HUES6 (cell line): ENCODE data around the gene HS3ST3A1.

ENCODE experiments used
- H3K27ac ChIP-seq: 2 replicates; pipeline ENCODE4 v1.7.0; 2013; ENCODE audit warnings: low read depth, mild to moderate bottlenecking, low read length, inconsistent platforms
- H3K27me3 ChIP-seq: 2 replicates; pipeline ENCODE4 v1.6.1; 2013; ENCODE audit warnings: low read length; ENCODE audit not compliant: control insufficient read depth, insufficient read depth
- H3K36me3 ChIP-seq: 2 replicates; pipeline ENCODE4 v1.6.1; 2013; ENCODE audit warnings: low read length; ENCODE audit not compliant: control insufficient read depth, insufficient read depth
- H3K4me1 ChIP-seq: 2 replicates; pipeline ENCODE4 v1.6.1; 2013; ENCODE audit warnings: low read length; ENCODE audit not compliant: control insufficient read depth, insufficient read depth
- H3K4me3 ChIP-seq: 2 replicates; pipeline ENCODE4 v1.5.1; 2013; ENCODE audit warnings: low read depth, low read length
- H3K9ac ChIP-seq: one replicate; pipeline ENCODE4 v1.6.1; 2013; ENCODE audit warnings: mild to moderate bottlenecking, low read length
- H3K9me3 ChIP-seq: 2 replicates; pipeline ENCODE4 v1.6.1; 2013; ENCODE audit warnings: low read depth, low read length; ENCODE audit not compliant: control insufficient read depth, insufficient read depth

HS3ST3A1 gene

DNA sequence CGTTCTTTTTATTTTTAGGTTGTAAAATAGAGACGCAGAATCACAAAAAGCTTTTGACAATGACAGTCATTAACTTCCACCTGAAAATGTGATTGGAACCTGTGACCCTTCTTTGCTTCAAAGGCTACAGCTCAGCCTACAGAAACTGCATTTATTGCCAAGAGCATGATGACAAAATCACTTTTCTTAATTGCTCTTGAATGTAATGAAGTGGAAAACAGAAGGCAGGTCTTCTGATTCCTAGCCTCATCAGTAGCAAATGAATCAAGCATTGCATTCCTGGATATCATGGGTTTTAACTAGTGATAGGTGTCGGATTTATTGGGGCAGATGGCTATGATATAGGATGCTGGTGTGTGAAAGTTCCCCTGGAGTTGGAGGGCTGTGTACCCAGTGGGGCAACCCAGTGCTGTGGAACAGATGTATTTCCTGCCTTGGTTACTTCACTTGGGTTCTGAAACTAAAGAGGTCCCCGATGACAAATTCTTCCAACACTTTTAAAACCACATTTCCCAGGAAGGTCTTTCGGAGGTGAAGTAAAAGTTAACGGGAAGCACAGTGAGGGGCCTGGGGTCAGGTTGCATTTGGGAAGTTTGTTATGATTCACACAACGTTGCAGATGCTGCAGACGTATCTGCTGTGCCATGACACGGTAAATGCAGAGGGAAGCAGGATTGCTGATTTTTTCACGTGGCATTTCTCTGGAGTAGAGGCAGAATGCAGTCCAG is 127.5 kb downstream of the HS3ST3A1 start:
- H3K9me3 ChIP-seq: 0 out of 2 replicates have a peak, but pooled peaks cover 3% of the 10 kb centered on the region
- no peak overlapping the region for H3K27ac ChIP-seq
- H3K9ac ChIP-seq: no peak overlapping the region
- H3K4me1 ChIP-seq: no peaks in the 10 kb centered on the region
- no peaks in the 10 kb centered on the region for H3K27me3 ChIP-seq
- no peaks in the 10 kb centered on the region for H3K36me3 ChIP-seq
- no peak overlapping the region for H3K4me3 ChIP-seq

DNA sequence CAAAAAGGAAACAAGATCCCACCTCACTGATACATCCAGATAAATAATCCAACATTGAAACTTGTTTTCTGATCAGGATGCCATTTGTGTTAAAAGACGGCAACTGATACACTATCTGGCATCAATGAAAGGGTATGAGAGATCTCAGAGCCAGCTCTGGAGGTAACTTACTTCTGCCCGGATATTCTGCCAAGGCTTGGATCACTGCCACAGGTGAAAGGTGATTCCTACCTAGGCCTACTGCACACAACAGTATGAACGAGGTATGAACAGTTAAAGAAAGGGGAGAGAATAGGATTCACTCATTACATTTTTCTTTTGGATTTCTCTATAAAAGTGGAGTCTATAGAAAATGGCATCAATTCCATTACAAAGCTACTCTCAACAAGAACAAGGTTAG is 136.1 kb downstream of the HS3ST3A1 start:
- Histone ChIP-seq H3K9ac (no peak overlapping the region), H3K9me3 (no peaks in the 10 kb centered on the region), H3K4me1 (no peaks in the 10 kb centered on the region), H3K36me3 (no peaks in the 10 kb centered on the region), H3K4me3 (no peak overlapping the region), H3K27me3 (no peaks in the 10 kb centered on the region), H3K27ac (no peak overlapping the region)

DNA sequence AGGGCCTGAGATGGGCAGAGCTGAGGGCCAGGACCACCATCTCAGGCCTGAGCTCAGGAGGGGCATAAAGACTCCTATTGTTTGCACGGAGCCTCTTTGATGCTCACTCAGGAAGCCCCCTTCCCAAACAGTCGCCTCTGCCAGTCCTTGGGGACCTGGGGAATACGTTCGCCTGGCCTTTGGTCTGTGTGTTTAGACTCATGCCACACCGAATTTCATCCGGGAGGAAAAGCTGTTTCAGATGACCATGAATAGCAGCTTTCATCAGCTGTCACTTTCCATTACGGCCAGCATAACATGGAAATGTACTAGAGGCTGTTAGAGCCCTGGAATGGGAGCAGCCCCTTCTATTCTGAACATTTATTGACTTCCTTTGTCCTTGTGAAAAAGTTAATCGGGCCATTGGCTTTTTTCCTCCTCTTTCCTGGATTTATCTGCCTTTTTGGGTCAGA is 139.0 kb downstream of the HS3ST3A1 start:
- Histone ChIP-seq H3K9ac (no peak overlapping the region), H3K9me3 (no peaks in the 10 kb centered on the region), H3K27ac (no peak overlapping the region), H3K36me3 (no peaks in the 10 kb centered on the region), H3K4me1 (no peaks in the 10 kb centered on the region), H3K27me3 (no peaks in the 10 kb centered on the region), H3K4me3 (no peak overlapping the region)

DNA sequence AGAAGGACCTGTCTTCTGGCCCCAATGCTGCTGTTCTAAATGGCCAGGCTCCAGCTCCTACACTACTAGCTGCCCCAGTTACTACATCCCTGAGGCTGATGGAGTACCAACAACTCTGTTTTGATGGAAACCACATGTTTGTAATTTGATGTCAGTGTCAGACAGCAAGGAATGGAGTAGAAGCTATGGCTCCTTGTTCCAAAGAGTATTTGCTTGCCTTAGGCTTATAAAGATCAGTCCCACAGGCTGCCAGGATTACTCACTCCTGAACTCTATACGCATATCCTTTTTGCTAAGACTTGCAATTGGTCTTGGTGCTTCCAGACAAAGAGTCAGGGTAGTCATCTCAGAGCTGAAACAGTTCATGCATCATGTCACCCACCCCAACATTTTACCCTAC is 139.6 kb downstream of the HS3ST3A1 start:
- no peaks in the 10 kb centered on the region for H3K36me3 ChIP-seq
- no peak overlapping the region for H3K9ac ChIP-seq
- H3K9me3 ChIP-seq: no peaks in the 10 kb centered on the region
- no peak overlapping the region for H3K4me3 ChIP-seq
- H3K4me1 ChIP-seq: no peaks in the 10 kb centered on the region
- H3K27me3 ChIP-seq: no peaks in the 10 kb centered on the region
- no peak overlapping the region for H3K27ac ChIP-seq

DNA sequence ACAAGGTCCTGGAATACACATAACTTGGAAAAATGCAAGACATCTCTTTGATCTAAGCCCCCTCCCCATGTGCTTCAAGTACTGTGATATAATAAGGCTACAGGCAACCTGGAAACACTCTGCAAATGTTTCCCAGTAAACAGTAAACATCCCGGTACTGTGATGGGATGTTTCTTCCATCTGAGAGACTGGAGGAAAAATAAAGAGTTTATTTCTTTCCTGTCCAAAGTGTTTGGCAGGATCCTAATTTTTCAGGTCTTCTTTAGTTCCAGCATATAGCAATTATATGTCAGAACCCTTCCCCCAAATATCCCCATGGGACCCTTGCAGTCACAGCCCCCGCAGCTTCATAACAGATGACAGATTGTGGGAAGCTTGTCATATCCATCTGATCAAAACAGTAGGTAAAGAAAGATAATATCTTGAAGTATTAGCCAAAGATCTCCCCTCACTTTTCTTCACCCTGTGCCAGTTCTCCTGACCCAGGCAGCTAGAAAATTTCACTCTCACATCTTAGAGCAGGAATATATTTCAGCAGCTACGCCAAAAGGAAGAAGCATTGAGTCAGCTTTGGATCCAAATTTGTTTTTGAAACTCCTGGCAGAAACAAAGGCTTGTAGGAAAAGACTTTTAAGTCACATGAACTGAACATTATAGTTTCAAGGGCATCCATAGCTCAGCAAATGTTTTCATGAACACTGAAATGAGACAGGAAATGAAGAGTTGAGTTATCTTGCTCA is 141.3 kb downstream of the HS3ST3A1 start:
- H3K4me1 ChIP-seq: no peaks in the 10 kb centered on the region
- no peaks in the 10 kb centered on the region for H3K27me3 ChIP-seq
- H3K4me3 ChIP-seq: no peak overlapping the region
- H3K27ac ChIP-seq: no peak overlapping the region
- no peaks in the 10 kb centered on the region for H3K36me3 ChIP-seq
- no peak overlapping the region for H3K9ac ChIP-seq
- H3K9me3 ChIP-seq: no peaks in the 10 kb centered on the region

DNA sequence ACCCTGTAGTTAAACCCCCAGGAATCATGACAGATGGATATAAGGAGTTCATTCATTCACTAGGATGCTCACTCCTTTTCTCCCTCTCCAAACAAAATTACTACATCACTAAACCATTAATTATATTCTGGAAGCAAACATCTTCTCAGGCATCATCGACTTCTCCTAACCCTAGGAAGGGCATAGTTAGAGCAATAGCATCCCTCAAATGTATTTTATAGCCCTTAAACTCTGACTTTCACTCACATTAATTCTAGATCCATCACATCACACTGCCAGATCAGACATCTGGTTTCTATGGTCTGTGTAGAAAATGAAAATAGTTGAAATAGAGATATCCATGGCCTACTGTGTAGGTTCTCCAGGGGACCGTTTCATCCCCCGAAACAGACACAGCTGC is 143.9 kb downstream of the HS3ST3A1 start:
- Histone ChIP-seq H3K27ac (no peak overlapping the region), H3K36me3 (no peaks in the 10 kb centered on the region), H3K9ac (no peak overlapping the region), H3K9me3 (no peaks in the 10 kb centered on the region), H3K4me3 (no peak overlapping the region), H3K4me1 (no peaks in the 10 kb centered on the region), H3K27me3 (no peaks in the 10 kb centered on the region)
